Mammary epithelial cell (primary cell): Measurements from ENCODE around the gene BCR.

ENCODE experiments used
- EZH2 ChIP-seq: IDR thresholded peaks from 2 replicates; pipeline ENCODE4 v1.6.1; 2012; ENCODE audit warnings: low read length, inconsistent platforms, borderline replicate concordance
- TF ChIP-seq, protein P1 (sequence below), 2 donors: IDR thresholded peaks in 1 of 2; conservative IDR thresholded peaks in 1 of 2; 2 replicates each; pipeline ENCODE4 v1.5.1; 2011 to 2012; ENCODE audit warnings: inconsistent platforms in 2 of 2, low read length in 2 of 2, mild to moderate bottlenecking in 2 of 2, control low read depth in 1 of 2, low read depth in 1 of 2; ENCODE audit not compliant: insufficient read depth in 1 of 2; ENCODE audit errors: extremely low read depth in 1 of 2

- TF ChIP-seq, protein P1, sequence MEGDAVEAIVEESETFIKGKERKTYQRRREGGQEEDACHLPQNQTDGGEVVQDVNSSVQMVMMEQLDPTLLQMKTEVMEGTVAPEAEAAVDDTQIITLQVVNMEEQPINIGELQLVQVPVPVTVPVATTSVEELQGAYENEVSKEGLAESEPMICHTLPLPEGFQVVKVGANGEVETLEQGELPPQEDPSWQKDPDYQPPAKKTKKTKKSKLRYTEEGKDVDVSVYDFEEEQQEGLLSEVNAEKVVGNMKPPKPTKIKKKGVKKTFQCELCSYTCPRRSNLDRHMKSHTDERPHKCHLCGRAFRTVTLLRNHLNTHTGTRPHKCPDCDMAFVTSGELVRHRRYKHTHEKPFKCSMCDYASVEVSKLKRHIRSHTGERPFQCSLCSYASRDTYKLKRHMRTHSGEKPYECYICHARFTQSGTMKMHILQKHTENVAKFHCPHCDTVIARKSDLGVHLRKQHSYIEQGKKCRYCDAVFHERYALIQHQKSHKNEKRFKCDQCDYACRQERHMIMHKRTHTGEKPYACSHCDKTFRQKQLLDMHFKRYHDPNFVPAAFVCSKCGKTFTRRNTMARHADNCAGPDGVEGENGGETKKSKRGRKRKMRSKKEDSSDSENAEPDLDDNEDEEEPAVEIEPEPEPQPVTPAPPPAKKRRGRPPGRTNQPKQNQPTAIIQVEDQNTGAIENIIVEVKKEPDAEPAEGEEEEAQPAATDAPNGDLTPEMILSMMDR (conservative IDR thresholded peaks at IDR 0.05 in 1 of 2, IDR thresholded peaks at IDR 0.05 in 1 of 2; ENCODE audit: extremely low read depth in 1 of 2, insufficient read depth in 1 of 2, low read depth in 1 of 2, low read length in 2 of 2): no peak
- TF ChIP-seq EZH2: no peak
These were observed 39.6 kb downstream of the BCR start for GRCh38 chr22:23219822-23220484.
